ENCODE measurements around the gene S1PR1. TPM values are rescaled to one million over a fixed set of nuclear protein-coding genes. Genes with fewer than 3 reads are reported as not detected.

Gene S1PR1
- total and polyA plus RNA-seq, 2 experiments from 2014 or later = 58.1 to 58.6 TPM

DNA sequence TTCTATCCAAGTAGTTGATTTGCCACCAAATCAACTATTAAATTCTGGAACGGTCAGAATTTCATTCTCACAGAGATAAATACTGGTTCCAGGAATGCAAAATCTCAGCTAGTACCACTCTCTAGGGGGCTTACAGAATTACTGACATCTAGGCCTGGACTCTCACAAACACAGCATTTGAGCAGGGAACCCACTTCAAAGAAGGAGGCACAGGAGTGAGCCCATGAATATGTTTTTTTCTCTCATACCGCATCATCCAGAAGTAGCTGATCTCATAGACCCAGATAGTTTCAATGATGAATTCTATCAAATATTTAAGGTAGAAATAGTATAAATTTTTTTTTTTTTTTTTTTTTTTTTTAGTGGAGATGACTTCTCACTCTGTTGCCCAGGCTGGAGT lies 32.1 kb downstream of the S1PR1 start:
- TF ChIP-seq, protein P1, sequence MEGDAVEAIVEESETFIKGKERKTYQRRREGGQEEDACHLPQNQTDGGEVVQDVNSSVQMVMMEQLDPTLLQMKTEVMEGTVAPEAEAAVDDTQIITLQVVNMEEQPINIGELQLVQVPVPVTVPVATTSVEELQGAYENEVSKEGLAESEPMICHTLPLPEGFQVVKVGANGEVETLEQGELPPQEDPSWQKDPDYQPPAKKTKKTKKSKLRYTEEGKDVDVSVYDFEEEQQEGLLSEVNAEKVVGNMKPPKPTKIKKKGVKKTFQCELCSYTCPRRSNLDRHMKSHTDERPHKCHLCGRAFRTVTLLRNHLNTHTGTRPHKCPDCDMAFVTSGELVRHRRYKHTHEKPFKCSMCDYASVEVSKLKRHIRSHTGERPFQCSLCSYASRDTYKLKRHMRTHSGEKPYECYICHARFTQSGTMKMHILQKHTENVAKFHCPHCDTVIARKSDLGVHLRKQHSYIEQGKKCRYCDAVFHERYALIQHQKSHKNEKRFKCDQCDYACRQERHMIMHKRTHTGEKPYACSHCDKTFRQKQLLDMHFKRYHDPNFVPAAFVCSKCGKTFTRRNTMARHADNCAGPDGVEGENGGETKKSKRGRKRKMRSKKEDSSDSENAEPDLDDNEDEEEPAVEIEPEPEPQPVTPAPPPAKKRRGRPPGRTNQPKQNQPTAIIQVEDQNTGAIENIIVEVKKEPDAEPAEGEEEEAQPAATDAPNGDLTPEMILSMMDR (IDR thresholded peaks at IDR 0.05; ENCODE audit: low read depth, low read length) = no peak
- DNase-seq (ENCODE audit: low read depth in 1 of 2, low spot score in 1 of 2) = no peak
- H3K4me3 ChIP-seq = no peak overlapping the region

DNA sequence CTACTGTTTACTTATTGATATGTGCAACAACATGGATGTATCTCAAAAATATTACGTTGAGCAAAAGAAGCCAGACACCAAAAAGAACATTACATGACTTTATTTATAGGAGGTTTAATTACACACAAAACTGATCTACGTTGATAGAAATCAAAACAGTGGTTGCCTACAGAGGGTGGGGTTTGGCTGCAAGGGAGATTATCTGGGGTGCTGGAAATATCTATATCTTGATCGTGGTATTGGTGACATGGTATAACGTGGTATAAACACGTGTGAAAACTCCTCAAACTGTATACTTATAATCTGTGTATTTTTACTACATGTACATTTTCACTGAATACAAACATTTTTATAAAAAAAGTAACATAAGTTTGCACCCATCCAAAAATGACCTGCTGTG lies 38.9 kb downstream of the S1PR1 start:
- no peaks in the 10 kb centered on the region for H3K4me1 ChIP-seq (ENCODE audit: low read depth)
- H3K36me3 ChIP-seq = no peaks in the 10 kb centered on the region
- no peaks in the 10 kb centered on the region for H3K27me3 ChIP-seq
- DNase-seq (ENCODE audit: low read depth in 1 of 2, low spot score in 1 of 2) = no peak
- no peak overlapping the region for H3K27ac ChIP-seq
- TF ChIP-seq, protein P1 (IDR thresholded peaks at IDR 0.05; ENCODE audit: low read depth, low read length) = no peak
- H3K9me3 ChIP-seq (ENCODE audit: low read depth) = no peaks in the 10 kb centered on the region
- no peak overlapping the region for H3K4me3 ChIP-seq

More for the DNA sequence above, 32.1 kb downstream of the S1PR1 start:
- H3K27me3 ChIP-seq = no peaks in the 10 kb centered on the region
- H3K4me1 ChIP-seq (ENCODE audit: low read depth) = peaks cover 14% of the 10 kb centered on the region
- no peaks in the 10 kb centered on the region for H3K36me3 ChIP-seq
- no peak overlapping the region for H3K27ac ChIP-seq
- H3K9me3 ChIP-seq (ENCODE audit: low read depth) = no peaks in the 10 kb centered on the region

DNA sequence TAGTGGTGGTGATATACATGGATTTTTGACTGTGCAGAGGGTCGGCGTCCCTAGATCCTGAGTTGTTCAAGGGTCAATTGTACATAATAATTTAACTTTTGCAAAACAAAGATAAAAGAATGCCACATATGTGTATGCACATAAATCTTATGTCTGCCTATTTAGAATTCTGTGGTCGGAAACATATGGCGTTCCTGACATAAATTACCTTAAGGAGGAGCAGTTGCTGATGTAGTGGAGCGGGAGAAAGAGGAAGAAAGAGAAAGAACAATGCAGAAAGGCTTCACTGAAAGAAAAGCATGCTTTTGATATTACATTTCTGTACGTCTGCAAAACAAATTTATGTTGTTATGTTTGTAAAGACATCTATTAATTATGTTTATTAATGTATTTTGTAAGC lies 40.0 kb downstream of the S1PR1 start:
- Histone ChIP-seq H3K9me3 (ENCODE audit: low read depth) (no peaks in the 10 kb centered on the region), H3K27ac (no peak overlapping the region), H3K27me3 (no peaks in the 10 kb centered on the region), H3K4me1 (ENCODE audit: low read depth) (no peaks in the 10 kb centered on the region), H3K36me3 (no peaks in the 10 kb centered on the region), H3K4me3 (no peak overlapping the region)
- no peak for DNase-seq (ENCODE audit: low read depth in 1 of 2, low spot score in 1 of 2)
- TF ChIP-seq, protein P1 (IDR thresholded peaks at IDR 0.05; ENCODE audit: low read depth, low read length) = no peak

DNA sequence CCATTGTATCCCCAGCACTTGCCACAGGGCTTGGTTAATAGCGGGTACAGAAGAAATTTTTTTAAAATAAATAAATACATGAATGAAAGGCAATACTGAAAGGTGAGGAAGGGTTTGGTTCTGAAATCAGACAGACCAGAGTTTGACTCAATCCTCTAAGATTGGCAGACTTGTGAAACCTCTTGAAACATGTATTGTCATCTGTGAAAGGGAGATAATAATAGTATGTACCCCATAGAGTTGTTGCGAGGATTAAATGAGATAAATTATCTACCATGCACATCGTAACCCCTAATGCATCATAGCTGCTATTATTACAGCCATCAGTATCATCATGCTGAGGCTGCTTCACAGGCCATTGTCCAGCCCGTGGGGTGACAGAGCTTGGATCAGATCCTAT lies 41.4 kb downstream of the S1PR1 start:
- Histone ChIP-seq H3K9me3 (ENCODE audit: low read depth) (no peaks in the 10 kb centered on the region), H3K4me3 (no peak overlapping the region), H3K4me1 (ENCODE audit: low read depth) (peaks cover 1% of the 10 kb centered on the region), H3K27ac (no peak overlapping the region), H3K36me3 (no peaks in the 10 kb centered on the region), H3K27me3 (no peaks in the 10 kb centered on the region)
- TF ChIP-seq, protein P1 (IDR thresholded peaks at IDR 0.05; ENCODE audit: low read depth, low read length) = no peak
- no peak for DNase-seq (ENCODE audit: low read depth in 1 of 2, low spot score in 1 of 2)

DNA sequence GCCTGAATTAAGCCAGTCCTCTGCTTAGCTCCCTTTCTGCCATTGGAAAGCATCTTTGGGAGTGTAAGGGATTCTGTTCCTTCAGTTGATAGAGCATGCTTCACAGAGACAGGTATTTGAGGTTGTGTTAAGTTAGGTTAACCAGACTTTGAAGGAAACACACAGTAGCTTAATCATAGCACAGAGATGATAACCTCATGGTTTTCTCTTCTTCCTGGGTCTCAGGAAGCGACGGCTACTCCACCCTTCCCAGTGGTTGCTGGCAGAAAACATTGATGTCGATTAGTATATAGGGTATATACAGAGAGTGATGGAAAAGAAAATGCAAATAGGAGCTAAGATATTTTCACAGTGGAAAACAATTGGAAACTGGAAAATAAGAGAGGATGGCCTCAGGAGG lies 42.0 kb downstream of the S1PR1 start:
- Histone ChIP-seq H3K36me3 (no peaks in the 10 kb centered on the region), H3K4me1 (ENCODE audit: low read depth) (peaks cover 7% of the 10 kb centered on the region)
- TF ChIP-seq, protein P1 (IDR thresholded peaks at IDR 0.05; ENCODE audit: low read depth, low read length) = no peak

More for the DNA sequence above, 42.0 kb downstream of the S1PR1 start:
- Histone ChIP-seq H3K27me3 (no peaks in the 10 kb centered on the region), H3K27ac (no peak overlapping the region), H3K9me3 (ENCODE audit: low read depth) (no peaks in the 10 kb centered on the region), H3K4me3 (no peak overlapping the region)
- no peak for DNase-seq (ENCODE audit: low read depth in 1 of 2, low spot score in 1 of 2)

Measured in cardiac muscle cell (in vitro differentiated cells and primary cell).